ENCODE measurements around the gene MAST2.

Gene MAST2

GRCh38 chr1:46076343-46076742 lies 272.9 kb downstream of the MAST2 start:
- no peak for TF ChIP-seq CTCF (IDR thresholded peaks at IDR 0.05; ENCODE audit: control insufficient read depth, extremely low read depth, insufficient read depth)
- no peak overlapping the region for H3K4me3 ChIP-seq (ENCODE audit: low read depth, low read length)
- no peak for DNase-seq (ENCODE audit: low read depth)

GRCh38 chr1:46077644-46078043 lies 274.2 kb downstream of the MAST2 start:
- TF ChIP-seq CTCF (IDR thresholded peaks at IDR 0.05; ENCODE audit: control insufficient read depth, extremely low read depth, insufficient read depth): no peak
- DNase-seq (ENCODE audit: low read depth): no peak
- H3K4me3 ChIP-seq (ENCODE audit: low read depth, low read length): no peak overlapping the region

GRCh38 chr1:46080257-46080656 lies 276.8 kb downstream of the MAST2 start:
- TF ChIP-seq CTCF (IDR thresholded peaks at IDR 0.05; ENCODE audit: control insufficient read depth, extremely low read depth, insufficient read depth): no peak
- no peak for DNase-seq (ENCODE audit: low read depth)

GRCh38 chr1:46081206-46081605 lies 277.8 kb downstream of the MAST2 start:
- H3K4me3 ChIP-seq (ENCODE audit: low read depth, low read length): no peak overlapping the region
- DNase-seq (ENCODE audit: low read depth): no peak
- TF ChIP-seq CTCF (IDR thresholded peaks at IDR 0.05; ENCODE audit: control insufficient read depth, extremely low read depth, insufficient read depth): no peak

More at GRCh38 chr1:46080257-46080656, 276.8 kb downstream of the MAST2 start:
- no peak overlapping the region for H3K4me3 ChIP-seq (ENCODE audit: low read depth, low read length)

- TF ChIP-seq CTCF (IDR thresholded peaks at IDR 0.05; ENCODE audit: control insufficient read depth, extremely low read depth, insufficient read depth): no peak
- no peak overlapping the region for H3K4me3 ChIP-seq (ENCODE audit: low read depth, low read length)
- no peak for DNase-seq (ENCODE audit: low read depth)
Observed at GRCh38 chr1:46081619-46082018, 278.2 kb downstream of the MAST2 start.

GRCh38 chr1:46083579-46083978 lies 280.2 kb downstream of the MAST2 start:
- H3K4me3 ChIP-seq (ENCODE audit: low read depth, low read length): no peak overlapping the region
- DNase-seq (ENCODE audit: low read depth): no peak
- no peak for TF ChIP-seq CTCF (IDR thresholded peaks at IDR 0.05; ENCODE audit: control insufficient read depth, extremely low read depth, insufficient read depth)
